Panc1 (cell line): ENCODE measurements around the gene GRM4.

ENCODE experiments used
- POLR2AphosphoS5 ChIP-seq: IDR thresholded peaks from 2 replicates; pipeline ENCODE4 v1.6.1; 2012; ENCODE audit warnings: mild to moderate bottlenecking, low read depth, low read length, moderate library complexity
- SIN3A ChIP-seq: IDR thresholded peaks from 2 replicates; pipeline ENCODE4 v1.6.1; 2012; ENCODE audit warnings: low read depth, mild to moderate bottlenecking, low read length, moderate library complexity, borderline replicate concordance; ENCODE audit not compliant: insufficient read depth
- TCF7L2 ChIP-seq: IDR thresholded peaks from 2 replicates; pipeline ENCODE4 v1.6.1; 2011; ENCODE audit warnings: mild to moderate bottlenecking, low read depth, low read length, inconsistent platforms
- TF ChIP-seq, protein P1 (sequence below): fragments of 450-650 bp; IDR thresholded peaks from 2 replicates; pipeline ENCODE4 v1.5.1; 2017; ENCODE audit warnings: mild to moderate bottlenecking
- TF ChIP-seq, protein P2 (sequence below), 2 experiments: IDR thresholded peaks; 2 replicates each; pipeline ENCODE4 v1.6.1; 2011 to 2012; ENCODE audit warnings: low read depth in 2 of 2, control low read depth in 1 of 2, low read length in 1 of 2, mild to moderate bottlenecking in 1 of 2, moderate library complexity in 1 of 2; ENCODE audit not compliant: insufficient read depth in 1 of 2

DNA sequence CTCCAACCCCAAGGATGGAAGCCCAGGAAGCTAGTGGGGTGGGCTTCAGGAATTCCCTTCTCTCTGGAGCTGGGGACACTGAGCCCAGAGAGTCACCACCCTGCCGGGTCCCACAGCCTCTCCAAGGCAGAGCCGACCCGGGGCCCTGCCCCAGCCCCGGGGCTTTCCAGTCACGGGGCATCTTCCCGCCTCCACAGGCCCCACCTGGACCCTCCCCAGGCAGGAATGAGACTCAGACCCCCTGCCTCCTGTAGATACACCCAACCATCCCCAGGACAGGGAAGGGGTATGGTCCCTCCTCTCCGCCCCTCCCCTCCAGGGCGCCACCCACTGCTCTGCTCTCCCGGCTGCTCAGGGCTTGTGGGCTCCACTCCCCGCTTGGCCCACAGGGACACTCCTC is 53.3 kb downstream of the GRM4 start:
- TF ChIP-seq, protein P1, sequence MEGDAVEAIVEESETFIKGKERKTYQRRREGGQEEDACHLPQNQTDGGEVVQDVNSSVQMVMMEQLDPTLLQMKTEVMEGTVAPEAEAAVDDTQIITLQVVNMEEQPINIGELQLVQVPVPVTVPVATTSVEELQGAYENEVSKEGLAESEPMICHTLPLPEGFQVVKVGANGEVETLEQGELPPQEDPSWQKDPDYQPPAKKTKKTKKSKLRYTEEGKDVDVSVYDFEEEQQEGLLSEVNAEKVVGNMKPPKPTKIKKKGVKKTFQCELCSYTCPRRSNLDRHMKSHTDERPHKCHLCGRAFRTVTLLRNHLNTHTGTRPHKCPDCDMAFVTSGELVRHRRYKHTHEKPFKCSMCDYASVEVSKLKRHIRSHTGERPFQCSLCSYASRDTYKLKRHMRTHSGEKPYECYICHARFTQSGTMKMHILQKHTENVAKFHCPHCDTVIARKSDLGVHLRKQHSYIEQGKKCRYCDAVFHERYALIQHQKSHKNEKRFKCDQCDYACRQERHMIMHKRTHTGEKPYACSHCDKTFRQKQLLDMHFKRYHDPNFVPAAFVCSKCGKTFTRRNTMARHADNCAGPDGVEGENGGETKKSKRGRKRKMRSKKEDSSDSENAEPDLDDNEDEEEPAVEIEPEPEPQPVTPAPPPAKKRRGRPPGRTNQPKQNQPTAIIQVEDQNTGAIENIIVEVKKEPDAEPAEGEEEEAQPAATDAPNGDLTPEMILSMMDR, result no peak
- TF ChIP-seq POLR2AphosphoS5 (no peak), SIN3A (no peak), TCF7L2 (no peak)
- TF ChIP-seq, protein P2, sequence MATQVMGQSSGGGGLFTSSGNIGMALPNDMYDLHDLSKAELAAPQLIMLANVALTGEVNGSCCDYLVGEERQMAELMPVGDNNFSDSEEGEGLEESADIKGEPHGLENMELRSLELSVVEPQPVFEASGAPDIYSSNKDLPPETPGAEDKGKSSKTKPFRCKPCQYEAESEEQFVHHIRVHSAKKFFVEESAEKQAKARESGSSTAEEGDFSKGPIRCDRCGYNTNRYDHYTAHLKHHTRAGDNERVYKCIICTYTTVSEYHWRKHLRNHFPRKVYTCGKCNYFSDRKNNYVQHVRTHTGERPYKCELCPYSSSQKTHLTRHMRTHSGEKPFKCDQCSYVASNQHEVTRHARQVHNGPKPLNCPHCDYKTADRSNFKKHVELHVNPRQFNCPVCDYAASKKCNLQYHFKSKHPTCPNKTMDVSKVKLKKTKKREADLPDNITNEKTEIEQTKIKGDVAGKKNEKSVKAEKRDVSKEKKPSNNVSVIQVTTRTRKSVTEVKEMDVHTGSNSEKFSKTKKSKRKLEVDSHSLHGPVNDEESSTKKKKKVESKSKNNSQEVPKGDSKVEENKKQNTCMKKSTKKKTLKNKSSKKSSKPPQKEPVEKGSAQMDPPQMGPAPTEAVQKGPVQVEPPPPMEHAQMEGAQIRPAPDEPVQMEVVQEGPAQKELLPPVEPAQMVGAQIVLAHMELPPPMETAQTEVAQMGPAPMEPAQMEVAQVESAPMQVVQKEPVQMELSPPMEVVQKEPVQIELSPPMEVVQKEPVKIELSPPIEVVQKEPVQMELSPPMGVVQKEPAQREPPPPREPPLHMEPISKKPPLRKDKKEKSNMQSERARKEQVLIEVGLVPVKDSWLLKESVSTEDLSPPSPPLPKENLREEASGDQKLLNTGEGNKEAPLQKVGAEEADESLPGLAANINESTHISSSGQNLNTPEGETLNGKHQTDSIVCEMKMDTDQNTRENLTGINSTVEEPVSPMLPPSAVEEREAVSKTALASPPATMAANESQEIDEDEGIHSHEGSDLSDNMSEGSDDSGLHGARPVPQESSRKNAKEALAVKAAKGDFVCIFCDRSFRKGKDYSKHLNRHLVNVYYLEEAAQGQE (IDR thresholded peaks at IDR 0.05; ENCODE audit: insufficient read depth in 1 of 2, low read depth in 2 of 2, low read length in 1 of 2), result no peak
